ENCODE data around the gene GRK5.
A peak's percentile ranks its signal among the peaks of the same experiment; 100 is the strongest.

The GRK5 gene

GRCh38 chr10:119466076-119466475 is 258.7 kb downstream of the GRK5 start:
- no peak for DNase-seq

GRCh38 chr10:119466655-119467054 is 259.3 kb downstream of the GRK5 start:
- DNase-seq = no peak

- no peak for DNase-seq
These were observed 261.4 kb downstream of the GRK5 start for GRCh38 chr10:119468542-119469324.

DNA sequence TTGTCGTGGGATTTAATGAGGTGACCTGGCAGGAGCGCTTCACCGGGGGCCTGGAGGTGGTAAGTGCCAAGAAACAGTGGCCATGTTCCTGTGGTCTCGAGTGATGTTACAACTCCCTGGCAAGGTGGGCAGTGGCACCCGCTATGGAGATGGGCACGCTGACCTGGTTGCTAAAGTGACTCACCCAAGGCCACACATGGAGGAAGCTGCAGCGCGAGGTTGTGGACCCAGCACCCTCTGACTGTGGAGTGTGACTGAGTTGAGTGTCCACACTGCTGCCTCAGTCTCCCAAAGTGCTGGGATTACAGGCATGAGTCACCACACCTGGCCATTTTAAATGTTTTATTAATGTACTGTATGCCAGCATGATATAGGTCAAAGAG is 261.9 kb downstream of the GRK5 start:
- no peak for DNase-seq

- no peak for DNase-seq
These were observed 262.5 kb downstream of the GRK5 start for GRCh38 chr10:119469846-119470245.

DNA sequence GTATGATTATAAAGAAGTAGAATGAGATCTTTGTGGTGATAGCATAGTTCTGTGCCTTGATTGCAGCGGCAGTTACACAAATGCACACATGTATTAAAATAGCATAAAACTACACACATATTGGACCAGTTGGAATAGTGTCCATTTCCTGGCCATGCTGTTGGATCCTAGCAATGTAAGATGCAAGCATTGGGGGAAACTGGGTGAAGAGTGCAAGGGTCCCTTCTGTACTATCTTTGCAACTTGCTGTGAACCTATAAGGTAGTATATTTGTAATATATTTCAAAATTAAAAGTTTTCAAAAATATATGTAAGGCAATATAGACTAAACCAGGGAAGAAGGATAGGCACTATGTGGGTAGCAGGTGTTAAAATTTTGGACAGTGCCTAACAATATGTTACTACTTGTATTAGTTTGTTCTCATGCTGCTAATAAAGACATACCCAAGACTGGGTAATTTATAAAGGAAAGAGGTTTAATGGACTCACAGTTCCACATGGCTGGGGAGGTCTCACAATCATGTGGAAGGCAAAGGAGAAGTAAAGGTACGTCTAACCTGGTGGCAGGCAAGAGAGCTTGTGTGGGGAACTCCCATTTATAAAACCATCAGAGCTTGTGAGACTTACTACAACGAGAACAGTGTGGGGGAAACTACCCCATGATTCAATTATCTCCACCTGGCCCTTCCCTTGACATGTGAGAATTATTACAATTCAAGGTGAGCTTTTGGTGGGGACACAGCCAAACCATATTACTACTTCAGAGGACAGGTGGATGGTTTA is 263.7 kb downstream of the GRK5 start:
- DNase-seq = no peak

DNA sequence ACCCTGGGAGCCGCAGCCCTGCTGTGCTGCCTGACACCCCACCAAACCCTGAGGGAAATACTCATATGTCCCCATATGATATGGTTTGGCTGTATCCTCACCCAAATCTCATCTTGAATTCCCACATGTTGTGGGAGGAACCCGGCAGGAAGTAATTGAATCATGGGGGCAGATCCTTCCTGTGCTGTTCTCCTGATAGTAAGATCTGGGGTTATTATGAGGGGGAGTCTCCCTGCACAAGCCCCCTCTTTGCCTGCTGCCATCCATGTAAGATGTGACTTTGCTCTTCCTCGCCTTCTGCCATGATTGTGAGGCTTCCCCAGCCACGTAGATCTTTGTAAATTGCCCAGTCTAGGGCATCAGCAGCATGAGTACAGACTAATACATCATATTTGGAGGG is 266.4 kb downstream of the GRK5 start:
- no peak for DNase-seq

- no peak for DNase-seq
These were observed 267.2 kb downstream of the GRK5 start for GRCh38 chr10:119474606-119475005.

GRCh38 chr10:119477444-119477843 is 270.1 kb downstream of the GRK5 start:
- DNase-seq = no peak

DNA sequence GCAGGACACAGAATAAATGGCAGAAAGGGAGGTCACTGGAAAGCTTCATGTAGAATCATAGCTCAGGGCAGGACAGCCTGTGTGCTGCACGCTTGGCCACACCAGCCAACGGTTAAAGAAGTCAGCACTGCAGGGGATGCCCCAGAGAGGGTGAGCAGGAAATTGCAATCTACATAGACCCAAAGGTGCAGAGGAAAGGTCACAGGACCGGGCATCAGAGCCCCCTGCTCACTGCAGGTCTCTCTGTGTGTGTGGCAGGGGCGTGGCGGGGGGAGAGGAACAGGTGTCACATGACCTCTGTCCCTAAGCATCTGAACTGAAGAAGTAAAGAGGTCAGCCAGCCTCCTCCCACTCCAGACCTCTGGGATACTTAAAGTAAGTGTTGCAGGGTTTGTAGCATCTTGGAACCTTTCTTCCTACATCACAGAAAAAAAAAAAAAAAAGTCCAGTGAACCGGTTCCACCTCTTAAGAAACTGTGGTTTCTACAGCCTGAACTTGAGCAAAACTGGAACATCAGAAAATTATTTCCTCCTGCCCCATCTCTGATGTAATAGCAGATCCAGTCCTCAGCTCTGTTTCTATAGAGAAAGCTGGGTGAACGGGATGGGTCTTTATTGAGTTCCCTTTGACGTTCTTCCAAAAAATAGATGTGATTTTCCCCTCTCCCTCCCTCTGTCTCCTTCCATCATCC is 270.9 kb downstream of the GRK5 start:
- DNase-seq = no peak

GRCh38 chr10:119478811-119479341 is 271.5 kb downstream of the GRK5 start:
- DNase-seq = no peak

DNA sequence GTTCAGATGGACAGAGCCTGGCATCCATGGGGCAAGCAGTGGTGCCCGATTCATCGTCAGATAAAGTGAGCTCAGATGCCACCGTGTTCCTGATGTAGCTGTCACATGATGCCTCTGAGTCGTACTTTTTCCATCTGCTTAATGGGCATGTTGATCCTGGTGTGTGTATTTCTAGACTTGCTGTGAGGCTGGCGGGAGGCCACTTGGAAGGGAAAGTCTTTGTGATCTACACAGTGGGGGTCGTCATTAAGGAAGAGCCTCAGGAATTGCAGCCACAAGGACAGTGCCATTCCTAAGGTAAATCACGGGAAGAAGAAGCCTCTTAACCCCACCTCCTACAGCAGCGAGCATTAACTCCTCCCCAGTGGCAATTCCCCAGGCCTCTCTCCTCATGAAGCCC is 272.2 kb downstream of the GRK5 start:
- no peak for DNase-seq

- no peak for DNase-seq
These were observed 273.3 kb downstream of the GRK5 start for GRCh38 chr10:119480667-119481066.

DNA sequence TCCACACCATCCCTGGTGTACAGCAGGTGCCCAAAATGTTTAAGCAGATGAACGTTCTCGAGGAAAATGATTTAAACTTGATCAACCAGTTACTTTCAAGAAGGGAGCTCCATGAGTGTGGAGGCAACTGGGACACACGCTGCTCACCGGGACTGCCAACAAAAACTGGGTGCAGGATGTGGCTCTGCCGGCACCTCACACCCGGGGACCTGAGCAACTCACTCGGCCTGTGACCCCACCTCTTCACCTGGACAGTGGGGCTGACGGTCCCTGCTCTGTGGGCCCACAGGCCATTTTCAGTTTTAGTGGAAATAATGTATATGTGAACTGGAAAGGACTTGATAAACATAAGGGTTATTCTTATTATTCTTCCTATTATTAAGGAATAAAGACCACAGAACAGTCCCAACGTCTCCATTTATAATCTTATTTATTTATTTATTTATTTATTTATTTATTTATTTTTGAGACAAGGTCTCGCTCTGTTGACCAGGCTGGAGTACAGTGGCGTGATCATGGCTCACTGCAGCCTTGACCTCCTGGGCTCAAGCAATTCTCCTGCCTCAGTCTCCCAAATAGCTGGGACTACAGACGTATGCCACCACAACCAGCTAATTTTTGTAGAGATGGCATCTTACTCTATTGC is 274.5 kb downstream of the GRK5 start:
- DNase-seq = no peak

- no peak for DNase-seq
These were observed 275.6 kb downstream of the GRK5 start for GRCh38 chr10:119483001-119483400.

- DNase-seq = no peak
These were observed 276.5 kb downstream of the GRK5 start for GRCh38 chr10:119483839-119484238.

DNA sequence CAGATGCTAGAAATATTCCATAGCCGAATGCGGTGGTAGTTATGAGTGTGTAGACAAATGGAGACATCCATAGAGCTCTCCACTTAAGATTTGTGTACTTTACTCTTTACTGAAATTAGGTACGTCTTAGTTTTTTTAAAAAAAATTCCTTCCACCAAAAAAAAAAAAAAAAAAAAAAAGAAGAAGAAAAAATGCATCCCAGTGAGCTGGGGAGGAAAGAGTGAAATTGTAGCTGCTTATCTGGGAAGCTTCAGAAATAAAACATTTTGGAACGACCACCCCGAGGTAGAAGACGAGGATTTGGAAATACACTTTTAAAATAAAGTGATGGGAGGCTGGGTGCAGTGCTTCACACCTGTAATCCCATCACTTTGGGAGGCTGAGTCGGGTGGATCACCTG is 281.3 kb downstream of the GRK5 start:
- DNase-seq = no peak

GRCh38 chr10:119489991-119490326 is 282.6 kb downstream of the GRK5 start:
- DNase-seq = no peak

GRCh38 chr10:119491966-119492757 is 284.8 kb downstream of the GRK5 start:
- DNase-seq = no peak

GRCh38 chr10:119493155-119493554 is 285.8 kb downstream of the GRK5 start:
- no peak for DNase-seq

GRCh38 chr10:119494236-119495020 is 287.1 kb downstream of the GRK5 start:
- DNase-seq = peak; percentile 20
